ENCODE results near the gene NEMP1. TPM values are rescaled to one million over a fixed set of nuclear protein-coding genes. Genes with fewer than 3 reads are reported as not detected.

Gene NEMP1
- total RNA-seq, 1 donor from 2014 or later, result 7.1 TPM

- TF ChIP-seq, protein P1, sequence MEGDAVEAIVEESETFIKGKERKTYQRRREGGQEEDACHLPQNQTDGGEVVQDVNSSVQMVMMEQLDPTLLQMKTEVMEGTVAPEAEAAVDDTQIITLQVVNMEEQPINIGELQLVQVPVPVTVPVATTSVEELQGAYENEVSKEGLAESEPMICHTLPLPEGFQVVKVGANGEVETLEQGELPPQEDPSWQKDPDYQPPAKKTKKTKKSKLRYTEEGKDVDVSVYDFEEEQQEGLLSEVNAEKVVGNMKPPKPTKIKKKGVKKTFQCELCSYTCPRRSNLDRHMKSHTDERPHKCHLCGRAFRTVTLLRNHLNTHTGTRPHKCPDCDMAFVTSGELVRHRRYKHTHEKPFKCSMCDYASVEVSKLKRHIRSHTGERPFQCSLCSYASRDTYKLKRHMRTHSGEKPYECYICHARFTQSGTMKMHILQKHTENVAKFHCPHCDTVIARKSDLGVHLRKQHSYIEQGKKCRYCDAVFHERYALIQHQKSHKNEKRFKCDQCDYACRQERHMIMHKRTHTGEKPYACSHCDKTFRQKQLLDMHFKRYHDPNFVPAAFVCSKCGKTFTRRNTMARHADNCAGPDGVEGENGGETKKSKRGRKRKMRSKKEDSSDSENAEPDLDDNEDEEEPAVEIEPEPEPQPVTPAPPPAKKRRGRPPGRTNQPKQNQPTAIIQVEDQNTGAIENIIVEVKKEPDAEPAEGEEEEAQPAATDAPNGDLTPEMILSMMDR (IDR thresholded peaks at IDR 0.05), result no peak
- TF ChIP-seq POLR2A (IDR thresholded peaks at IDR 0.05), result peak; percentile 48 to 49
- TF ChIP-seq POLR2AphosphoS5 (IDR thresholded peaks at IDR 0.05; ENCODE audit: insufficient read depth in 1 of 2, low read depth in 1 of 2), result peak in 1 of 2 donors; percentile 87
- intact Hi-C loops (cut with DNase I), result no loop called here
- peak in 1 of 2 donors; percentile 93 for DNase-seq (ENCODE audit: extremely low spot score in 2 of 2)
- Histone ChIP-seq H3K4me1 (peaks cover 41% of the 10 kb centered on the region), H3K27ac (peak overlapping the region; percentile 100), H3K36me3 (peaks cover 2 to 29% of the 10 kb centered on the region in 2 donors), H3K27me3 (no peaks in the 10 kb centered on the region), H3K4me3 (peak overlapping the region; percentile 61 to 90), H3K9me3 (no peaks in the 10 kb centered on the region)
Measured at GRCh38 chr12:57110104-57111030, 31.8 kb upstream of the NEMP1 start.

DNA sequence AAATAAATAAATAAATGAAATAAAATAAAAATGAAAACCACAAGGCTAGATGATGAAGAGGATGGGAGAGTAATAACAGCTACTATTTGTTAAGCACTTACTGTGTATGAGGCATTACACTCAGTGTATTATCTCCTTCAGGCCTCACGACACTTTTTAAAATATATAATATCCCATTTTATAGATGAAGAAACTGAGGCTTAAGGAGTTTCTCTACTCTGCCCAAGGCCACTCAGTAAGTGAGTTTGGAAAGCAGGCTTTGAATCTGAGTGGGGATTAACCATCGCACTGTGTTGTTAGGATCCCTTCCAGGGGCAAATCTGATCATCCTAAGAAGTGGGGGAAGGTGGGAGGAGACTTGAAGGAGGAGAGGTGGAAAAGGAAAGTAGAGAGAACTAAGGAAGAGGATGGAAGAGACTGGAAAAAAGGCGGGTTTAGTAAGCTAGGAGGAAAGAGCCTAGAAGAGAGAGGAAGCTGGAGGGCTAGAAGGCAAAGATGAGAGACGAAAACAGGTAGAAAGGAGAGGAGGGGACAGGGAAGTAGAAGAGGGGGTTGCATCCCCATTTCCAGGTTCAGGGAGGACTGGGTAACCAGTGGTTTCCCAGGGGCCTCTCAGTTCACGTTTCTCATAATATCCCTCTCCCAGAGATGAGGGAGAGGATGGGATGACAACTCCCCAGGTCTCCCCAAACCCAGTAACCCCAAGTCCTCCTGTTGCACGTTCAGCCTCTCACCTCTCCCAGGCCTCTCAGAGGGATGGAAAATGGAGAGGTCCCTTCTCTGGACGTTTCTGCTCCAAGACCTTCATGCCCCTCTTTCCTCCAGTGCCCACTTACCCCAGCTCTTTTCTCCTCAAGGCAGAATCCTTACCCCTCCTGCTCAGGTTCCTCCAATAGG, 30.9 kb upstream of the NEMP1 start:
- peak overlapping the region; percentile 61 to 90 for H3K4me3 ChIP-seq
- intact Hi-C loops (cut with DNase I), result no loop called here
- peak overlapping the region; percentile 100 for H3K27ac ChIP-seq
- peaks cover 41% of the 10 kb centered on the region for H3K4me1 ChIP-seq
- H3K9me3 ChIP-seq, result no peaks in the 10 kb centered on the region
- peak in 1 of 2 donors; percentile 85 for DNase-seq (ENCODE audit: extremely low spot score in 2 of 2)
- no peaks in the 10 kb centered on the region for H3K27me3 ChIP-seq
- TF ChIP-seq, protein P1 (IDR thresholded peaks at IDR 0.05), result no peak
- TF ChIP-seq POLR2AphosphoS5 (IDR thresholded peaks at IDR 0.05; ENCODE audit: insufficient read depth in 1 of 2, low read depth in 1 of 2) (no peak), POLR2A (IDR thresholded peaks at IDR 0.05) (no peak)
- H3K36me3 ChIP-seq, result peaks cover 2 to 38% of the 10 kb centered on the region in 2 donors

DNA sequence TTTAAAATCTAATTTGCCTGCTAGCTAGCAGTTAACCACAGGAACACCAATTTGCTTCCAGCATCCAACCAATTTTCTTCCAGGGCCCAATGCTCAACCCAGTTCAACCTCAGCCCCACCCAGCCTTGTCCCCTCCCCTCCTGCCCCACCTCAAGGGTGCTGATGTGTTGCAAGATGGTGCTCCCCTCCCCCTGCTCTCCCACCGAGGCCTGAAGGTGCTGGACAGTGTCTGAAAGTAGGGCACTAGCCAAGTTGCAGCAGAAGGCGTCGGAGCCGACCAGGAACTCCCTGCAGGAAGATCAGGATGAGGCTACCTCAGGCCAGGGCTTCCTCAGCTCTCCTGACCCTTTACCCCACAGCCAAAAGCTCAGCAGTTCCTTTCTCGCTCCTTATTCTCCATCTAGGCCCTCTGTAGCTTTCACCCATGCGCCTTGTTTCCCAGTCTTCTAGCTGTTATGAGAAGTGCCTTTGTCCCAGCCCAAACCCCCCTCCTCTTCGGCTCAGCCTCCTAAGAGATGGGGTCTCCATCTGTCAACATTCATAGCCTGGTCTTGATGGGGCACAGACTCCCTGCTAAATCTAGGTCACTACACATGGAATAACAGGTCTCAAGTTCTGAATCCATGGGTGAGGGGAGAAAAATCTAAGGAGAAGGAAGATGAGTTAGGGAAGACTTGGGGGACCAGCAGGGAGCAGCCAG, 29.0 kb upstream of the NEMP1 start:
- intact Hi-C loops (cut with DNase I), result no loop called here
- no peak overlapping the region for H3K4me3 ChIP-seq
- H3K4me1 ChIP-seq, result peaks cover 36% of the 10 kb centered on the region
- H3K27ac ChIP-seq, result peak overlapping the region; percentile 100
- H3K36me3 ChIP-seq, result peaks cover 2 to 48% of the 10 kb centered on the region in 2 donors
- peak in 1 of 2 donors; percentile 87 for DNase-seq (ENCODE audit: extremely low spot score in 2 of 2)
- no peaks in the 10 kb centered on the region for H3K27me3 ChIP-seq
- TF ChIP-seq POLR2AphosphoS5 (IDR thresholded peaks at IDR 0.05; ENCODE audit: insufficient read depth in 1 of 2, low read depth in 1 of 2), result no peak
- TF ChIP-seq, protein P1 (IDR thresholded peaks at IDR 0.05), result no peak
- no peak for TF ChIP-seq POLR2A (IDR thresholded peaks at IDR 0.05)
- H3K9me3 ChIP-seq, result no peaks in the 10 kb centered on the region

- no peak overlapping the region for H3K4me3 ChIP-seq
- H3K27ac ChIP-seq, result no peak overlapping the region
- no peaks in the 10 kb centered on the region for H3K27me3 ChIP-seq
- peaks cover 2 to 53% of the 10 kb centered on the region in 2 donors for H3K36me3 ChIP-seq
- peaks cover 32% of the 10 kb centered on the region for H3K4me1 ChIP-seq
- no peaks in the 10 kb centered on the region for H3K9me3 ChIP-seq
- TF ChIP-seq POLR2A (IDR thresholded peaks at IDR 0.05) (no peak), POLR2AphosphoS5 (IDR thresholded peaks at IDR 0.05; ENCODE audit: insufficient read depth in 1 of 2, low read depth in 1 of 2) (no peak)
- TF ChIP-seq, protein P1 (IDR thresholded peaks at IDR 0.05), result no peak
- DNase-seq (ENCODE audit: extremely low spot score in 2 of 2), result peak in 1 of 2 donors; percentile 78
- intact Hi-C loops (cut with DNase I), result no loop called here
Measured at GRCh38 chr12:57106021-57106708, 27.6 kb upstream of the NEMP1 start.

All from vagina (tissue), 2 donors.